Gastrocnemius medialis (tissue), 4 donors: Measurements from ENCODE around the gene DUSP12. TPM values are rescaled to one million over a fixed set of nuclear protein-coding genes. Genes with fewer than 3 reads are reported as not detected.
A peak's percentile ranks its signal among the peaks of the same experiment; 100 is the strongest.

Source experiments
- ATAC-seq, 2 donors: fragments of 150-250 bp; one replicate each; pipeline ENCODE4 v1.9.1; 2016
- DNase-seq, 2 donors: peaks; one replicate each; pipeline ENCODE4 v3.0.0-alpha.2; 2019
- H3K27ac ChIP-seq, 4 donors: fragments of 200-600 bp; sonication (generic); 1 replicate in 1 of 4; 2 replicates in 3 of 4; pipeline ENCODE4 v1.5.1; 2016 to 2018; ENCODE audit warnings: mild to moderate bottlenecking in 2 of 4, moderate library complexity in 1 of 4
- H3K27me3 ChIP-seq, 3 donors: fragments of 200-600 bp; sonication (generic) in 2 of 3; 1 replicate in 1 of 3; 2 replicates in 2 of 3; pipeline versions ENCODE4 v1.5.1 to v1.6.0; 2016 to 2019; ENCODE audit warnings: mild to moderate bottlenecking in 1 of 3, moderate library complexity in 1 of 3
- H3K36me3 ChIP-seq, 2 donors: fragments of 200-600 bp; sonication (generic) in 1 of 2; one replicate each; pipeline ENCODE4 v1.5.1; 2017 to 2018
- H3K4me1 ChIP-seq, 2 donors: fragments of 200-600 bp; sonication (generic) in 1 of 2; one replicate each; pipeline ENCODE4 v1.5.1; 2016 to 2017; ENCODE audit warnings: mild to moderate bottlenecking in 2 of 2
- H3K4me3 ChIP-seq, 4 donors: fragments of 200-600 bp; sonication (generic) in 3 of 4; 1 replicate in 1 of 4; 2 replicates in 3 of 4; pipeline ENCODE4 v1.5.1; 2016 to 2019; ENCODE audit warnings: mild to moderate bottlenecking in 2 of 4
- H3K9me3 ChIP-seq, 3 donors: fragments of 200-600 bp; sonication (generic) in 2 of 3; 1 replicate in 1 of 3; 2 replicates in 2 of 3; pipeline ENCODE4 v1.5.1; 2016 to 2019
- CTCF ChIP-seq, 5 experiments: fragments of 450-650 bp in 3 of 5; fragments of 200-600 bp in 2 of 5; sonication (generic) in 2 of 5; IDR thresholded peaks in 4 of 5; conservative IDR thresholded peaks in 1 of 5; 1 replicate in 4 of 5; 2 replicates in 1 of 5; pipeline ENCODE4 v1.5.1; 2016 to 2019; ENCODE audit warnings: antibody characterized with exemption in 5 of 5, mild to moderate bottlenecking in 3 of 5, moderate library complexity in 3 of 5
- POLR2A ChIP-seq, 2 donors: fragments of 450-650 bp; IDR thresholded peaks; one replicate each; pipeline ENCODE4 v1.6.1; 2017; ENCODE audit warnings: antibody characterized with exemption in 2 of 2, mild to moderate bottlenecking in 2 of 2, moderate library complexity in 2 of 2
- in situ Hi-C, 4 donors: fragments of 200-750 bp; cut with MboI; loops; one replicate each; pipeline versions ENCODE4 v1.15.0 to v1.8.0; 2017; ENCODE audit warnings: low sequenced_read_pairs in 4 of 4
- intact Hi-C: fragments of 100-400 bp; cut with DNase I; formaldehyde crosslinking; loops from one replicate; pipeline ENCODE4 v1.15.1; 2023; ENCODE audit warnings: low total_unique reads
- total RNA-seq, 4 donors: library from RNA; depleted of rRNA; stranded (reverse); fragments of >200 nt; gene quantifications; one replicate each; pipeline versions ENCODE4 v1.1.0 to v1.2.3, GENCODE V29; 2016

Gene DUSP12
- total RNA-seq: 10 to 100 TPM in 2 of 4 donors, 1 to 10 TPM in 2; 5.0 to 15.0 (median 10.0) TPM

GRCh38 chr1:161749509-161750407 lies at the start of gene DUSP12:
TSS of gene DUSP12 (plus strand) at chr1:161749786. CDS start at chr1:161749802, 16 bp downstream.
- peak in 1 of 2 donors; percentile 16 for TF ChIP-seq POLR2A (IDR thresholded peaks at IDR 0.05)
- no peak for TF ChIP-seq CTCF (IDR thresholded peaks at IDR 0.05 in 4 of 5, conservative IDR thresholded peaks at IDR 0.05 in 1 of 5)
- ATAC-seq: peak; percentile 98 to 99
- Histone ChIP-seq H3K9me3 (no peaks in the 10 kb centered on the region), H3K4me3 (peak within 1 kb of the TSS; percentile 66 to 96 (median 92)), H3K27me3 (no peaks in the 10 kb centered on the region), H3K4me1 (peaks cover 7 to 19% of the 10 kb centered on the region in 2 donors), H3K27ac (peak within 1 kb of the TSS; percentile 77 to 89 (median 82)), H3K36me3 (peaks cover 0 to 31% of the 10 kb centered on the region in 2 donors)
- DNase-seq: peak; percentile 87 to 89
- in situ Hi-C loops (loop anchor here in 3 of 4 donors (10.0 to 25.0 kb wide), 5 partner anchors 137 to 1412 kb away; partner anchors contain the start of genes APOA2 (in 2 of the 3), FCER1G (in 2 of the 3), NDUFS2 (in 2 of the 3) and ADAMTS4 (in 1 of the 3)), intact Hi-C loops (loop anchor here (1.0 kb wide), 1 partner anchor 17 kb away; the partner anchor contains the start of gene ATF6)

- ATAC-seq (no peak), DNase-seq (no peak)
- Histone ChIP-seq H3K4me1 (no peaks in the 10 kb centered on the region), H3K27ac (no peak overlapping the region), H3K27me3 (no peaks in the 10 kb centered on the region), H3K9me3 (no peaks in the 10 kb centered on the region), H3K36me3 (no peaks in the 10 kb centered on the region), H3K4me3 (no peak overlapping the region)
- TF ChIP-seq POLR2A (IDR thresholded peaks at IDR 0.05) (no peak), CTCF (IDR thresholded peaks at IDR 0.05 in 4 of 5, conservative IDR thresholded peaks at IDR 0.05 in 1 of 5) (no peak)
- in situ Hi-C loops: no loop called here
- intact Hi-C loops: no loop called here
These were observed 47.3 kb upstream of the DUSP12 start for GRCh38 chr1:161702250-161702649.

- in situ Hi-C loops: no loop called here
- H3K36me3 ChIP-seq: no peaks in the 10 kb centered on the region
- H3K27ac ChIP-seq: no peak overlapping the region
- ATAC-seq (no peak), DNase-seq (no peak)
- no peaks in the 10 kb centered on the region for H3K27me3 ChIP-seq
- no peaks in the 10 kb centered on the region for H3K4me1 ChIP-seq
- TF ChIP-seq POLR2A (IDR thresholded peaks at IDR 0.05) (no peak), CTCF (IDR thresholded peaks at IDR 0.05 in 4 of 5, conservative IDR thresholded peaks at IDR 0.05 in 1 of 5) (no peak)
- H3K4me3 ChIP-seq: no peak overlapping the region
- intact Hi-C loops: no loop called here
- H3K9me3 ChIP-seq: no peaks in the 10 kb centered on the region
These were observed 44.0 kb upstream of the DUSP12 start for GRCh38 chr1:161705537-161705936.

GRCh38 chr1:161706113-161706481 lies 43.5 kb upstream of the DUSP12 start:
- intact Hi-C loops: no loop called here
- H3K4me1 ChIP-seq: no peaks in the 10 kb centered on the region
- no peak for TF ChIP-seq POLR2A (IDR thresholded peaks at IDR 0.05)
- no peak for TF ChIP-seq CTCF (IDR thresholded peaks at IDR 0.05 in 4 of 5, conservative IDR thresholded peaks at IDR 0.05 in 1 of 5)
- no peaks in the 10 kb centered on the region for H3K36me3 ChIP-seq
- peak overlapping the region in 2 of 4 donors; percentile 59 to 67 for H3K27ac ChIP-seq
- ATAC-seq (no peak), DNase-seq (no peak)
- H3K27me3 ChIP-seq: no peaks in the 10 kb centered on the region
- in situ Hi-C loops: no loop called here
- H3K9me3 ChIP-seq: no peaks in the 10 kb centered on the region
- no peak overlapping the region for H3K4me3 ChIP-seq
